Memory B cell (primary cell): ENCODE data around the gene TRMT61A.

ENCODE experiments used
- ATAC-seq: fragments of 150-1000 bp; cut with Tn5 transposase; 2 replicates; pipeline ENCODE4 v1.10.0; 2021; ENCODE audit warnings: low read depth, mild to moderate bottlenecking, moderate library complexity
- DNase-seq, 2 donors: peaks; one replicate each; pipeline ENCODE4 v3.0.0; 2022; ENCODE audit warnings: low spot score in 2 of 2
- H3K27ac Mint-ChIP-seq: one replicate; pipeline ENCODE4 v1.8.0; 2022; ENCODE audit warnings: mild to moderate bottlenecking, moderate library complexity, mixed read lengths
- H3K27me3 Mint-ChIP-seq: one replicate; pipeline ENCODE4 v1.8.0; 2022; ENCODE audit warnings: mixed read lengths
- H3K36me3 Mint-ChIP-seq: one replicate; pipeline ENCODE4 v1.8.0; 2022; ENCODE audit warnings: mild to moderate bottlenecking, mixed read lengths
- H3K4me1 Mint-ChIP-seq: one replicate; pipeline ENCODE4 v1.8.0; 2022; ENCODE audit warnings: mixed read lengths
- H3K4me3 Mint-ChIP-seq: one replicate; pipeline ENCODE4 v1.8.0; 2022; ENCODE audit warnings: mild to moderate bottlenecking, moderate library complexity, mixed read lengths
- H3K9me3 Mint-ChIP-seq: one replicate; pipeline ENCODE4 v1.8.0; 2022; ENCODE audit warnings: mixed read lengths

Gene TRMT61A

GRCh38 chr14:103548463-103549351, 19.7 kb downstream of the TRMT61A start:
- Mint-ChIP-seq H3K4me1 (peaks cover 5% of the 10 kb centered on the region), H3K27me3 (peaks cover 2% of the 10 kb centered on the region), H3K36me3 (peaks cover 2% of the 10 kb centered on the region), H3K4me3 (no peak overlapping the region), H3K27ac (no peak overlapping the region), H3K9me3 (no peaks in the 10 kb centered on the region)
- no peak for DNase-seq
- no peak for ATAC-seq

- Mint-ChIP-seq H3K27ac (no peak overlapping the region), H3K36me3 (peaks cover 2% of the 10 kb centered on the region), H3K27me3 (no peaks in the 10 kb centered on the region), H3K9me3 (no peaks in the 10 kb centered on the region), H3K4me3 (no peak overlapping the region), H3K4me1 (peaks cover 3% of the 10 kb centered on the region)
- no peak for DNase-seq
- ATAC-seq: no peak
These were observed 20.6 kb downstream of the TRMT61A start for GRCh38 chr14:103549361-103550311.

- Mint-ChIP-seq H3K4me3 (no peak overlapping the region), H3K4me1 (peaks cover 6% of the 10 kb centered on the region), H3K27me3 (no peaks in the 10 kb centered on the region), H3K36me3 (peaks cover 6% of the 10 kb centered on the region), H3K27ac (no peak overlapping the region), H3K9me3 (no peaks in the 10 kb centered on the region)
- ATAC-seq: no peak
- DNase-seq: no peak
These were observed 21.7 kb downstream of the TRMT61A start for GRCh38 chr14:103550451-103551337.

- Mint-ChIP-seq H3K27ac (no peak overlapping the region), H3K4me3 (no peak overlapping the region), H3K36me3 (peaks cover 6% of the 10 kb centered on the region), H3K27me3 (no peaks in the 10 kb centered on the region), H3K4me1 (peaks cover 6% of the 10 kb centered on the region), H3K9me3 (no peaks in the 10 kb centered on the region)
- DNase-seq: no peak
- no peak for ATAC-seq
These were observed 22.4 kb downstream of the TRMT61A start for GRCh38 chr14:103551338-103551762.

GRCh38 chr14:103552011-103552845, 23.2 kb downstream of the TRMT61A start:
- Mint-ChIP-seq H3K27ac (no peak overlapping the region), H3K4me3 (no peak overlapping the region), H3K4me1 (peaks cover 9% of the 10 kb centered on the region), H3K27me3 (no peaks in the 10 kb centered on the region), H3K9me3 (no peaks in the 10 kb centered on the region), H3K36me3 (peaks cover 6% of the 10 kb centered on the region)
- no peak for DNase-seq
- no peak for ATAC-seq

- Mint-ChIP-seq H3K9me3 (no peaks in the 10 kb centered on the region), H3K27ac (no peak overlapping the region), H3K27me3 (no peaks in the 10 kb centered on the region), H3K4me3 (no peak overlapping the region), H3K4me1 (peaks cover 10% of the 10 kb centered on the region), H3K36me3 (peaks cover 6% of the 10 kb centered on the region)
- ATAC-seq (no peak), DNase-seq (no peak)
These were observed 23.8 kb downstream of the TRMT61A start for GRCh38 chr14:103552846-103553210.

GRCh38 chr14:103555559-103556337, 26.8 kb downstream of the TRMT61A start:
- Mint-ChIP-seq H3K9me3 (no peaks in the 10 kb centered on the region), H3K36me3 (peaks cover 11% of the 10 kb centered on the region), H3K4me1 (peaks cover 16% of the 10 kb centered on the region), H3K27me3 (no peaks in the 10 kb centered on the region), H3K4me3 (no peak overlapping the region), H3K27ac (no peak overlapping the region)
- DNase-seq: no peak
- ATAC-seq: no peak

- H3K27ac Mint-ChIP-seq: no peak overlapping the region
- no peaks in the 10 kb centered on the region for H3K9me3 Mint-ChIP-seq
- no peaks in the 10 kb centered on the region for H3K27me3 Mint-ChIP-seq
- H3K4me3 Mint-ChIP-seq: no peak overlapping the region
- ATAC-seq: no peak
- no peak for DNase-seq
- H3K4me1 Mint-ChIP-seq: peaks cover 27% of the 10 kb centered on the region
- peaks cover 11% of the 10 kb centered on the region for H3K36me3 Mint-ChIP-seq
These were observed 28.2 kb downstream of the TRMT61A start for GRCh38 chr14:103556946-103557758.

- DNase-seq: no peak
- Mint-ChIP-seq H3K9me3 (no peaks in the 10 kb centered on the region), H3K4me1 (peaks cover 27% of the 10 kb centered on the region), H3K27ac (no peak overlapping the region), H3K4me3 (no peak overlapping the region), H3K27me3 (no peaks in the 10 kb centered on the region), H3K36me3 (peaks cover 9% of the 10 kb centered on the region)
- no peak for ATAC-seq
These were observed 29.3 kb downstream of the TRMT61A start for GRCh38 chr14:103558071-103558882.

GRCh38 chr14:103559766-103560165, 30.8 kb downstream of the TRMT61A start:
- ATAC-seq (no peak), DNase-seq (no peak)
- Mint-ChIP-seq H3K9me3 (no peaks in the 10 kb centered on the region), H3K4me1 (peaks cover 31% of the 10 kb centered on the region), H3K27me3 (no peaks in the 10 kb centered on the region), H3K4me3 (no peak overlapping the region), H3K36me3 (peaks cover 8% of the 10 kb centered on the region), H3K27ac (no peak overlapping the region)

- peaks cover 5% of the 10 kb centered on the region for H3K36me3 Mint-ChIP-seq
- no peak for DNase-seq
- H3K4me1 Mint-ChIP-seq: peaks cover 30% of the 10 kb centered on the region
- no peaks in the 10 kb centered on the region for H3K9me3 Mint-ChIP-seq
- no peak for ATAC-seq
- no peaks in the 10 kb centered on the region for H3K27me3 Mint-ChIP-seq
- H3K27ac Mint-ChIP-seq: no peak overlapping the region
- H3K4me3 Mint-ChIP-seq: peak overlapping the region; percentile 93
These were observed 31.7 kb downstream of the TRMT61A start for GRCh38 chr14:103560691-103561090.
